GM19324 (cell line): Measurements from ENCODE around the gene ADAP2.
"Not testable (repeated sequence)": the region's sequence is repeated elsewhere in the genome, so short reads cannot be mapped to it uniquely, and the experiment has no call there.

Experiments
- ATAC-seq: cut with Tn5 transposase; IDR thresholded peaks from one replicate; pipeline ENCODE4 v1.9.1; 2021; ENCODE audit warnings: mild to moderate bottlenecking, moderate library complexity; ENCODE audit not compliant: unreplicated experiment, low FRiP score

The ADAP2 gene, protein sequence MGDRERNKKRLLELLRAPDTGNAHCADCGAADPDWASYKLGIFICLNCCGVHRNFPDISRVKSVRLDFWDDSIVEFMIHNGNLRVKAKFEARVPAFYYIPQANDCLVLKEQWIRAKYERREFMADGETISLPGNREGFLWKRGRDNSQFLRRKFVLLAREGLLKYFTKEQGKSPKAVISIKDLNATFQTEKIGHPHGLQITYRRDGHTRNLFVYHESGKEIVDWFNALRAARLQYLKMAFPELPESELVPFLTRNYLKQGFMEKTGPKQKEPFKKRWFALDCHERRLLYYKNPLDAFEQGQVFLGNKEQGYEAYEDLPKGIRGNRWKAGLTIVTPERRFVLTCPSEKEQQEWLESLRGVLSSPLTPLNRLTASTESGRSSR

DNA sequence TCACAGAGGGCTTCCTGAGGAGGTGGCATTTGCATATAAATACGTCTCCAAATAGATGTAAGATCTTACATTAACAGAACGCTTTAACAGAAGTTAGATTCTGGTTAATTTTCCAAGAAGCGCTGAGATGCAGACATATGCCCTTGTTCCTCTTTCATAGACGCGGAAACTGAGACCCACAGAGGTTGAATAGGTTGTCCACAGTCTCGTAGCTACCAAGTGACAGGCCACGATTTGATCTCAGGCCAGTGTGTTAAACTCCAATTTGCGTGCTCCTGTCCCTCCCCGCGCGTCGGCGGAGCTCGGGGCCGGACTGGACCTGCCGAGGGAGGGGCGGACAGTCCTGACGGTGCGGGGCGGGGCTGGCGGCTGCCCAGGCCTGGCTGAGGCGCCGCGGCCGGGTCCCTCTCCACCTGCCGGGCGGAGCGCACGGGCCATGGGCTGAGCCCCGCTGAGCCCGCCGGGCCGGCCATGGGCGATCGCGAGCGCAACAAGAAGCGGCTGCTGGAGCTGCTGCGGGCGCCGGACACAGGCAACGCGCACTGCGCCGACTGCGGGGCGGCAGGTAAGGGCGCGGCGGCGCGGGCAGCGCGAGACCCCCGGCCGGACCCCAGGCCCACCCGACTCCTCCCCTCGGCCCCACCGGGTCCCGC lies at the start of gene ADAP2:
ADAP2 (plus strand) TSS at position 402 of the 653 bp plus-strand sequence; CDS start at position 472, 70 bp downstream.
- no peak for ATAC-seq

DNA sequence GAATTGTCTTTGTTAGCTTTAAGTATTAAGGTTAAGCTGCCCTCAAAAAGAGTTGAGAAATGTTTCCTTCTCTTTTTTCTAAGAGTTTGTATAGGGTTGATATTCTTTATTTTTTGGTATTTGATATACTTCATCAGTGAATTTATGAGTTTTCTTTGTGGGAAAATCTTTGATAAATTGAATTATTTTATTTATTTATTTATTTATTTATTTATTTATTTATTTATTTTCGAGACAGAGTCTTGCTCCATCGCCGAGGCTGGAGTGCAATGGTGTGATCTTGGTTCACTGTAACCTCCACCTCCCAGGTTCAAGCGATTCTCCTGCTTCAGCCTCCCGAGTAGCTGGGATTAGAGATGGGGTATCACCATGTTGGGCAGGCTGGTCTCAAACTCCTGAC lies 35.6 kb upstream of the ADAP2 start:
- ATAC-seq = no peak

DNA sequence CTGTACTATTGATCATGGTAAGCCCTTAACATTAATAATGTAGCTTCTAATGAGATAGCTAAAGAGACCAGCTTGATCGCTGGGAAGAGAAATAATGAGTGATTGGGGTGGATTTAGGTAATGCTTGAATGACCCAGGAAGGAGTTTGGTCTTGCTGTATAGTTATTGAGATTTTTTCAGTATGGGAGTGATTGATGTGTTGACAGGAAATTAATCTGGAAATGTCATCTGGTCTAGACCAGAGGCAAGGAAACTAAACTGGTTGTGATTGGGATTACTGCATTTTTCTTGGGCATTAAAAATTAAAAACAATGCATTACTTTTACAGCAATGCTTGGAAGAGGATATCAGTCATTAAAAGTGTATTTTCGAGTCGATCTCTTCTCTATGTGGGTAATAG lies 27.5 kb upstream of the ADAP2 start:
- no peak for ATAC-seq

DNA sequence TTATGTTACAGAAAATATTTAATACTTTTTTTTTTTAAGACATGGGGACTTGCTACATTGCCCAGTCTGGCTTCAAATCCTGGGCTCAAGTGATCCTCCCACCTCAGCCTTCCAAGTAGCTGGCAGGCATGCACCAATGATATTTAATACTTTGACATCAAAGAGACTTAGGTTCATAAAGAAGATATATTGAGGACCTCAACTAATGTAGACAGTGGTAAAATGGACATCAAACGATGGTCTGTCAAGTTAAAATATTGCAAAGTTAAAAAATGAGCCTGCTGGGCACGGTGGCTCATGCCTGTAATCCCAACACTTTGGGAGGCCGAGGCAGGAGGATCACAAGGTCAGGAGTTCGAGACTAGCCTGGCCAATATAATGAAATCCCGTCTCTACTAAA lies 24.4 kb upstream of the ADAP2 start:
- no peak for ATAC-seq

DNA sequence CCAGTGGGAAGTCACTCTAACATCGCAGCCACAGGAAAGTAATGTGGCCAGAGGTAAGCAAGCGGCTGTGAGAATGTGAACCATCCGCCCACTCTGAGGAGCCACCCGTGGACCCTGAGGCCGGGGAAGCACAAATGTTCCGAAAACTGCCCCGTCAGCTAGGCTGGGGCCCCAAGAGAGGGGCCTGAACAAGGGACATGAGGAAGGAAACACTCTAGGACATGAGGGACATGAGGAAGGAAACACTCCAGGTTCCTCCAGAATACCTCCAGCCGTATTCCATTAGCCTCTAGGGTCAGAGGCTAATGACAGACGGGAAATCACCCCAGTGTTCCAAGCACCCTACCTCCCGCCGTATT lies 16.0 kb upstream of the ADAP2 start:
- ATAC-seq = no peak

DNA sequence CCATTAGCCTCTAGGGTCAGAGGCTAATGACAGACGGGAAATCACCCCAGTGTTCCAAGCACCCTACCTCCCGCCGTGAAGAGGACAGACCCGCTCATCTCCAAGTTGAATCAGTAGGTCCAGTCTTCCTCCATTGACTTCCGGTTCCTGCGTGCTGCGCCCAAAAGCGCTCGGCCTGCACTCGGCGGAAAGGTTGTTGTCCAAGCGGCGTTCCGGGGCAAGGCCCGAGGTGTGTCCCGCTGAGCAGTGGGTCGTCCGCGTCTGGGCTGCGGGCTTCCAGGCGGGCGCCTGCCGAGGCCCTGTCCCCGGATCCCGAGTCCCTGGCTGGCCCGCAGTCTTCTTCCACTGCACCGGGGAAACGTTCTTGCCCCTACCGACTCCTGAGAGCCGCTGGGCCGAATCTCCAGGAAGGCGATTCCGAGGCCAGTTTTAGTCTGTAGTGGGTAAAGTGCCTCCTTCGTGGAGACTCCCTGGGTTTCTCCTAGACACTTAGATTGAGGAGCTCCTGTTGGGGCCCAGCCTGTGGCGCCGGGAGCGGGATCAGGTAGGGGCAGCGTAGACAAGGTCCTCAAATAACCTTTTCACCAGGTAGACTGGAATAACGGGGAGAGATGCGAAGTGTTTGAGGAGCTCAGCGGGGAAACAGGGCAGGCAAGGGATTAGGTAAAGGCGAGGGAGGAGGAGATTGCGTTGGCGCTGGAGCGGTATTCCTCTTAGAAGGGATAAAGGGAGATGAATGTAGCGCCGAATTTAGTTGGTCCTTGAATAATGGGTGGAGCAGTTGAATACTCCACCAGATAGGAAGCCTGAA lies 15.4 kb upstream of the ADAP2 start, which contains the start of gene TEFM:
TEFM (minus strand) TSS at position 138 of the 811 bp plus-strand sequence; CDS start at position 98, 40 bp downstream.
- ATAC-seq = peak; percentile 91

DNA sequence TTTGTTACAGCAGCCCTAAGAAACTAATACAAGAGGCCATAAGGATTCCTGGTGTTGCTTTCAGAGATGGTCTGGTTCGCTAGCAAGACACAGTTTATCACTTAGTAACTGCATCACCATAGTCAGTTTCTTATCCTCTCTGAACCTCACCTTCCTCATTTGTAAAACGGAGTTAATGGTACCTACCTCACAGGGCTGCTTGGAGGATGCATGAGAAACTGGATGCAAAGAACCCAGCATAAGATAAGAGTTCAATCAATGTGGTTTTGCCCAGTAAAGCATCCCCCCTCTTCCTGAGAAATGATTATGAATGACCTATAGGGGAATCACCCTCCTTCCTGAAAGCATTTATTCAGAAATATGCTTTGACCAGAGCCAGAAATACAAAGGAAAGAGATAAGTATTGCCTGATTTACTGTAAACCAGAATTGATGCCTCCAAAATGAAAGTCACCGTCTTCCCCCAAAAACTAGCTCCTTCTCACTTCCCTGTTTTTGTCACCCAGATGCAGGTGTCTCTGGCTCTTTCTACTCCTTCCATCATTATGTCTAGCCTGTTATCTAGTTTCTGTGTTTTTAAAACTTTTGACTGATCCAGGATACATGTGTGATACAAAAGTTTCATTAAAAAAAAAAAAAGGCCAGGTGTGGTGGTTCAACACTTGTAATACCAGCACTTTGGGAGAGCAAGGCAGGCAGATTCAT lies 12.9 kb upstream of the ADAP2 start:
- ATAC-seq = no peak

DNA sequence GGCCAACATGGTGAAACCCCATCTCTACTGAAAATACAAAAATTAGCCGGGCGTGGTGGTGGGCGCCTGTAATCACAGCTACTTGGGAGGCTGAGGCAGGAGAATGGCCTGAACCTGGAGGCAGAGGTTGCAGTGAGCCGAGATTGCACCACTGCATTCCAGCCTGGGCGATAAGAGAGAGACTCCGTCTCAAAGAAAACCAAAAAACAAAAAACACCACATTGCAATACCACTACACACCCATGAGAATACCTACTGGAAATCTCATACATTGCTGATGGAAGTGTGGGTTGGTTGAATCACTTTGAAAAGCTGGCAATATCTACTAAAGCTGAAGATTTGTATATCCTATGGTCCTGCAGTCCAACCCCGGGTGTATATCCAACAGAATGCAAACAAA lies 11.6 kb upstream of the ADAP2 start:
- not testable (repeated sequence) for ATAC-seq

DNA sequence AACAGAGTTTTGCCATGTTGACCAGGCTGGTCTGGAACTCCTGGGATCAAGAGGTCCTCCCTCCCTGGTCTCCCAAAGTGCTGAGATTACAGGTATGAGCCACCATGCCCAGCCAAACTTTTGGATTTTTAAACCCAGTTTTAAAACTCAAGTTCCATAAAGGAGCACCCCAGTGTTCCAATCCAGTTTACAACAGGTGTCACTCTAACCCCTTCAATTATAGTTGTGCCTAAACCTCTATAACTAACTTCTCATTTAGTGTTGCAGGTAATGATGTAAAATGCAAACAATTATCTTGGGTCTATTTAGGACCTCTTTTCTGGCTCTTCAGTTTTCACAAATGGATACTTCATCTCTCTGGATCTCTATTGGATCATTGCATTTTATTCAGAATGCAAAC lies 7.8 kb upstream of the ADAP2 start:
- no peak for ATAC-seq

DNA sequence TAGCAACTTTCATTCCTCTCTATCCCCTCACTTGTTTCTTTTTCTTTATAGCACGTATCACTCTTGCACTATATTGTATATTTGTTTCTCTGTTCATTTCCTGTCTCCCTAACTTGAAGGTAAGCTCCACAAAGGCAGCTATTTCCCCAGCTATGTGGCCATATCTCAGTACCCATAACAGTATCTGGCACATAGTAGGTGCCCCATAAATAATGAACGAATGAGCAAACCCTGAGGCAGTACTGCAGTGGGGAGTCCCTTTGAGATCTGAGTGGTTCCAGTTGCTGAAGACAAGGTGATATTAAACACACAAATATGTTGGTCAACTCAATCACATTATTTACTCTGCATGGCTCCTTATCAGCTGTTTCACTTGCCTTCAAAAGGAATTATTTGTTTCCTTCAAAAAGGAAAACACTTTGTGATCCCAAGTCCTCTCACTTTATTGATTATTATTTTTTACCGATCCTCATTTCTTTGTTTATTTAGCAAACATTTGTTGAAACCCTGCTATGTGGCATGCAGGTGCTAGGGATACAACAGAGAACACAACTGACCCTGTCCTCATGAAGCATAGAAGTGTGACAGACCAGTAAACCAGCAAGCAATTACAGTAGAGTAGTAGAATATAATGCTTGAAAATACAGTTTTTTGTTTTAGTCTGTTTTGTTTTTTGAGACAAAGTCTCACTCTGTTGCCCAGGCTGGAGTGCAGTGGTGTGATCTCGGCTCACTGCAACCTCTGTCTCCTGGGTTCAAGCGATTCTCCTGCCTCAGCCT lies 5.7 kb upstream of the ADAP2 start:
- ATAC-seq = no peak

DNA sequence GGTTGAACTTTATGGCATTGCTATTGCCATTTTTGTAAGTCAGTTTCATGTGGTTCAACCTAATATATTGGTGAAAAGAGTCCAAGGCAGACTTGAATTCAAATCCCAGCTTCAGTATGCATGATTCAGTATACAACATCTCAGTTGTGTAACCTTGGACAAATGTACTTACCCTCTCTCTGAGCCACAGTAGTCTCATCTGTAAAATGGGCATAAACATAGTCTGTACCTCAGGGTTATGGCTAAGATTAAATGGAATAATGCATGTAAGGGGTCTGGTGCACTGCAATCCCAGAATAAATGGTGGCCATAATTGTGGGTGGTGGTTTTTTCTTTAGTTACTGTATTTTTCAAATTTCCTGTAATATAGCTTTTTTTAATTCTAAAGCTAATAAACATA lies 4.7 kb upstream of the ADAP2 start:
- no peak for ATAC-seq

DNA sequence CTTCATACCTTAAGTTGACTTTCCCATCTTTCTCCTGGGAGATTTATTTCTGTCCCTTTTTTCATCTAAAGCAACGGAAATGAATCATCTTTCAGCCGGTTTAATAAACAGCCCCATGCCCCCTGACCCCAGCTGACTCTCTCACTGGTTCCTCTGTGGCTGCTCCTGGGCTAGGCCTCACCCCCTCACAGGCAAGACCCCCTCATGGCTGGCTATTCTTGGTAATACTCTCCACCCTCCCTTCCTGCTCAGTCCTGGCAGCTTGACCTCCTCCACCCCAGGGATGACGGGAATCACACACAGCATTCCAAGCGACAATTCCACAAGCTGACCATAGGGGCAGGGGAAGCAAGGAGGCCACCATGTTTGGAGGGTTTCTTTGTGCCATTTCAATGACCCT lies 1.5 kb upstream of the ADAP2 start:
- no peak for ATAC-seq

DNA sequence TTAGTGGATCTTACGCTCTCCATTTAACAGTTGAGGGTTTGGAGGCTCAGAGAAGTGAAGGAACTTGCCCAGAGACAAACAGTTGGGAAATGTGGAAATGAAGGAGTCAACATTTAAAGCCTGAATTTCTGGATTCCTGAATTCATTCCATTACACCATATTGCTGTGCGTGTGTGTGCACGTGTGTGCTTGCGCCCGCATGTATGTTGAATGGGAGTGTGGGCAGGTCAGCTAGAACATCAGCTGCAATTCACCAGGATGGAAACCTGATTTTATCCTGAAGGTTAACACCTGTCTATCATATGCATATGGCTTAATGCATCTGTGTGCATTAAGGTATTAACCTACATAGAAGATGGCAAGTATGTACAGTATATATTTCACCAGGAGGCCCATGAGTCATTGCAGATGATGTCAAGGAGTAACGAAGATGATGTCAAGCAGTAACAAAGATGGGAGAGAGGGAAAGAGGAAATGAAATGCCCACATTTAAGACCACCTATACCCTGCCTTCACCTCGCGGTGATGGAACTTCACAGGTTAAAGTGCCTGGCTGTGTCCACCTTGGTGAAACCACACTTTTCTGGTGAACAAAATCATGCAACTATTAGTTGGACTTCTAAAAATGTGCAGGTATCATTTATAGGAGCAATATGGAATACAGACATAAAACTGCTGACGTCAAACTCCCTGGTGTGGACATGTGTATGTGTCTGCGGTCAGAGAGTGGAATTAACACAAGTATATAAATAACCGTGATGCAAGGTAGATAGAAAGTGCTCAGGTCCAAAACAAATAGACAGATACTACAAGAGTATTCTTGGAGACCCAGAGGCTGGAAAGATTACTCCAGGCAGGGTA lies 832 bp upstream of the ADAP2 start:
- no peak for ATAC-seq

DNA sequence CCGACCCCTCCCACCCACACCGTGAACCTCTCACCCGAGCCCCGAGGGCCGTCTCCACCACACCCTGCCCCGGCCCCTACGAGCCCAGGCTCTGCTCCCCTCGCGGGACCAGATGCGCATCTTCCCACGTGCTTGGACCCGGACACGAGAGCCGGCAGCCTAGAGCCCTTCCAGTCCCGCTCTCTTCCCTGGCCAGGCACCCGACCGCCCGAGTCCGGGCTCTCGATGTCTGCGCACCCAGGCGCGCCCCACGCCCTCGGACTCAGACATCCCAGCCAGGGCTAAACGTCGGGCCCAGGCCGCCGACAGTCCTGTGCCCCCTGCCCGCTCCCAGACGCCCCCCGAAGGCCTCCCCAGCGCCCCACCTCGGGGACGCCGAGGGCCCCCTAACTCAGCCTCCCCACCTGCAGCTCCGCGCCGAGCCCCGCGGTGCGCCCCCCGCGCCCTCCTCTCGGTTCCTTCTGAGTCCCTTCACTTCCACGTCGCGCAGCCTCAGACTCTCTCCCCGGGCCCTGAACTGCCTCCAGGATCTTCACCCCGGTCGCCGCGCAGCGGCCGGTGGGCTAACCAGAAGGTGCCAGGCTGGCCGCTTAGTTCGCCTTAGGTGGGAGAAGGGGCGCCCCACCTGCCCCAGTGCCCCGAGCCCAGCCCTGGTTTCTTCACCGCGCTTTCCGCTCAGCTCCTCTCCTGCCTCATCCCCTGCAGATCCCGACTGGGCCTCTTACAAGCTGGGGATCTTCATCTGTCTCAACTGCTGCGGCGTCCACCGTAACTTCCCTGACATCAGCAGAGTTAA lies 688 bp downstream of the ADAP2 start:
- ATAC-seq = no peak

DNA sequence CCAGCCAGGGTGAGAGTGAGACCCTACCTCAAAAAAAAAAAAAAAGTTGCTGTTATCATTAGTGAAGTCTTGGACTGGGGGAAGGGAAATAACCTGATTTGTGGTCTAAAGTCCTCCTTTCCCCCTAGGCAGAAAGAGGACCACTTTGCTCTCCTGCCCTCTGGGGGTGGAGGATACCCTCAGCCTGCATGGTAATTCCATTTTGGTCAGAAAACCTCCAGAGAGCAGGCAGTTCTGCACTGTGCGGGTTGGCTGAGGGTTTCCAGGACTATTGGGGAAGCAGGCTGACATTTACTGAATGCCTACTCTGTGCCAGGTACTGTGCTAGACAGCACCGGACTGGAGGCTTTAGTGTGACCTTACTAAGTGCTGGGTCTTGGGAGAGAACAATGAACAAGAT lies 2.6 kb downstream of the ADAP2 start:
- no peak for ATAC-seq

DNA sequence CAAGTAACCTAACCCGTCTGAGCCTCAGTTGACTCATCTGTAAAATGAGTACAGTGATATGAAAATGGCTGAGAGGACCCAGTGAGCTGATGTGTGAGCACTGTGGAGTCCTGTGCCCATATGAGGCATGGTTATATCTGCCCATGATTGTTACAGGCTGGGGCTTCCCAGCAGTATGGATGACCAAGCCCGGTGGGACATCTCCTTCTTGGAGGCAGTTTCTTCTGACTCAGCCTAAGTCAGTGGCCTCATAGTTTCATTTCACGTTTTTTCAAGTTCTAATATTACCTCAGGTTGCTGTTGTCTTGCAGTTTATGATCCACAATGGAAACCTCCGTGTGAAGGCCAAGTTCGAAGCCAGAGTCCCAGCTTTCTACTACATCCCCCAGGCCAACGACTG lies 4.8 kb downstream of the ADAP2 start:
- ATAC-seq = no peak

DNA sequence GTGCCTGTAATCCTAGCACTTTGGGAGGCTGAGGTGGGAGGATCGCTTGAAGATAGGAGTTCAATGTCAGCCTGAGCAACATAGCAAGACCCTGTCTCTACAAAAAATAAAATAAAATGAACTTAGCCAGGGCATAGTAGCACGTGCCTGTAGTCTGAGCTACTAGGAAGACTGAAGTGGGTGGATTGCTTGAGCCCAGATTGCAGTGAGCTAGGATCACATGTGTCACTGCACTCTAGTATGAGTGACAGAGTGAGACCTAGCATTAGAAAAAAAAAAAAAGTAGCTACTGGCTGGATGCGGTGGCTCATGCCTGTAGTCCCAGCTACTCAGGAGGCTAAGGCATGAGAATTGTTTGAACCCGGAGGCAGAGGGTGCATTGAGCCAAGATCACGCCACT lies 6.0 kb downstream of the ADAP2 start:
- ATAC-seq = no peak

DNA sequence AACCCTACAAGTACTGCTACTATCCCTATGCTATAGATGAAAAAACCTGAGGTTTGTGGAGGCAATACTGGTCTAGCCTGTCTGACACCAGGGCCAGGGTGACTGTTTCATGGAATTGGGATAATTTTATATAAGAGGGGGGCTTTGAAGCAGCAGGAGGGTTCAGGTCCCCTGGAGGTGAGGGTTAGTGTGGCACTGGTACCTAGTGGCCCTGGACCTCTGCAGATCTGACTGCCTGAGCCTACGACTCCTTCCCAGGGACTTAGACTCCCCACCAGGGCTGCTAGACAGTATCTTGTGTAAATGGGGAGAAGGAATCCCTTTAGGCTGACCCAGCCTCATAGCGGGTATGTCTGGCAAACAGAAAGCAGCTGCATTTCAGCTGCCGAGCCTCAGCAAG lies 6.8 kb downstream of the ADAP2 start:
- no peak for ATAC-seq
